Gastrocnemius medialis (tissue), 4 donors: ENCODE results near the gene TMEM131L.

Experiments used
- CTCF ChIP-seq, 5 experiments: fragments of 450-650 bp in 3 of 5; fragments of 200-600 bp in 2 of 5; sonication (generic) in 2 of 5; IDR thresholded peaks in 4 of 5; conservative IDR thresholded peaks in 1 of 5; 1 replicate in 4 of 5; 2 replicates in 1 of 5; pipeline ENCODE4 v1.5.1; 2016 to 2019; ENCODE audit warnings: antibody characterized with exemption in 5 of 5, mild to moderate bottlenecking in 3 of 5, moderate library complexity in 3 of 5
- POLR2A ChIP-seq, 2 donors: fragments of 450-650 bp; IDR thresholded peaks; one replicate each; pipeline ENCODE4 v1.6.1; 2017; ENCODE audit warnings: antibody characterized with exemption in 2 of 2, mild to moderate bottlenecking in 2 of 2, moderate library complexity in 2 of 2

GRCh38 chr4:153635846-153636245 is 169.7 kb downstream of the TMEM131L start:
- TF ChIP-seq CTCF (IDR thresholded peaks at IDR 0.05 in 4 of 5, conservative IDR thresholded peaks at IDR 0.05 in 1 of 5) = no peak
- no peak for TF ChIP-seq POLR2A (IDR thresholded peaks at IDR 0.05)
